Measurements from ENCODE around the gene QKI.
"Not testable (repeated sequence)": the region's sequence is repeated elsewhere in the genome, so short reads cannot be mapped to it uniquely, and the experiment has no call there.

Gene QKI

DNA sequence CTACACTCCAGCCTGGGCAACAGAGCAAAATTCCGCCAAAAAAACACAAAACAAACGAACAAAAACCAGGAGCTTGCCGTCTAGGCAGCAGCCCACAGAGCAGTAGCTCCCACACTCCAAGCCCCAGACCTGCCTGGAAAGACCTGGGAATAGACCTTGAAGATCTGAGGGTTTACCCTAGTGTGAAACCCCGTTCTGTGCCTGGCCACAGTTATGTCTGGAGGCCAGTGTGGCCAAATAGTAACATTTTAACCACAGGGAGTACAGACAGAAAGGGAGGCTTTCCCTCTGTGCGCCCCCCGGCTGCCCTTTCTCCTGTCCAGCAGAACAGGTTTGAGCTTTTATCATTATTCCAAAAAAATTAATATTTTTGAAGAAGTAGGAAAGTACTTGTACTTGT is 172.4 kb downstream of the QKI start:
- TF ChIP-seq, protein P1, sequence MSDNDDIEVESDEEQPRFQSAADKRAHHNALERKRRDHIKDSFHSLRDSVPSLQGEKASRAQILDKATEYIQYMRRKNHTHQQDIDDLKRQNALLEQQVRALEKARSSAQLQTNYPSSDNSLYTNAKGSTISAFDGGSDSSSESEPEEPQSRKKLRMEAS (IDR thresholded peaks at IDR 0.05; ENCODE audit: low read depth, low read length): no peak
- TF ChIP-seq MYC (IDR thresholded peaks at IDR 0.05; ENCODE audit: low read depth, low read length): no peak
- DNase-seq (ENCODE audit: low read depth): no peak
- no peak overlapping the region for H3K4me3 ChIP-seq (ENCODE audit: low read depth, low read length)

DNA sequence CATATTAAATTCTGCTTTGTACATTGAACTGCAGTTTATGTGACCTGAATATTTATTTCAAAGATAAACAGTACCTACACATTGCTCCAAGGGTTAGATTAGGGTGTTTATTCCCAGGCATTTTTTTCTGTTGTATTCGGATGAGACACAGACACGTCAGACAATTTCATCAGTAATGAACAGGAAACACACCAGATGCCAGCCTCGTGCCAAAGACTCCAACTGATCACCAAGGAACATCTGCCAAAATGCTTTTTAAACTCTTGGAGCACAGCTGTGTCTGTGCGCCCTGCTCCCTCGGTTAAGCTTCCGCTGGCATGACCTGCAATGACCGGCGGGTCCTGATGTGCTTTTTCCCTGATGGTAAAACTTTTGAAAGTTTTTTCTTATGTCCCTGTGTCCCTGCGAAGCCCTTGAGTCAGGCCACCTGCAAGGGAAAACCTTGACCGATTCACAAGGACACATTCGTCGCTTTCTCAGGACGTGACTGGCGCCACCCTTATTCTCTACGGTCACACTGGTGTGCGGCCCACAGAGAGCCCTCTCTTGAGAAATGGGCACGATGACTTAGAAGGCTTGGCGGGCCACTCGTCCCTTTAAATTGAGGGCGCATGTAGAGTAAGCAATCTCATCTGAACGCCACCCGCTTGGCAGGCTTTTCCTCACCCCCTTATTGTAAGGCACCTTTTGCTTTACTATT is 173.9 kb downstream of the QKI start:
- no peak overlapping the region for H3K4me3 ChIP-seq (ENCODE audit: low read depth, low read length)
- DNase-seq (ENCODE audit: low read depth): no peak
- TF ChIP-seq, protein P1 (IDR thresholded peaks at IDR 0.05; ENCODE audit: low read depth, low read length): no peak
- TF ChIP-seq, protein P2, sequence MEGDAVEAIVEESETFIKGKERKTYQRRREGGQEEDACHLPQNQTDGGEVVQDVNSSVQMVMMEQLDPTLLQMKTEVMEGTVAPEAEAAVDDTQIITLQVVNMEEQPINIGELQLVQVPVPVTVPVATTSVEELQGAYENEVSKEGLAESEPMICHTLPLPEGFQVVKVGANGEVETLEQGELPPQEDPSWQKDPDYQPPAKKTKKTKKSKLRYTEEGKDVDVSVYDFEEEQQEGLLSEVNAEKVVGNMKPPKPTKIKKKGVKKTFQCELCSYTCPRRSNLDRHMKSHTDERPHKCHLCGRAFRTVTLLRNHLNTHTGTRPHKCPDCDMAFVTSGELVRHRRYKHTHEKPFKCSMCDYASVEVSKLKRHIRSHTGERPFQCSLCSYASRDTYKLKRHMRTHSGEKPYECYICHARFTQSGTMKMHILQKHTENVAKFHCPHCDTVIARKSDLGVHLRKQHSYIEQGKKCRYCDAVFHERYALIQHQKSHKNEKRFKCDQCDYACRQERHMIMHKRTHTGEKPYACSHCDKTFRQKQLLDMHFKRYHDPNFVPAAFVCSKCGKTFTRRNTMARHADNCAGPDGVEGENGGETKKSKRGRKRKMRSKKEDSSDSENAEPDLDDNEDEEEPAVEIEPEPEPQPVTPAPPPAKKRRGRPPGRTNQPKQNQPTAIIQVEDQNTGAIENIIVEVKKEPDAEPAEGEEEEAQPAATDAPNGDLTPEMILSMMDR (IDR thresholded peaks at IDR 0.05; ENCODE audit: low read depth, low read length): no peak
- TF ChIP-seq MYC (IDR thresholded peaks at IDR 0.05; ENCODE audit: low read depth, low read length) (no peak), POLR2A (IDR thresholded peaks at IDR 0.05; ENCODE audit: extremely low read depth, insufficient read length) (no peak)

DNA sequence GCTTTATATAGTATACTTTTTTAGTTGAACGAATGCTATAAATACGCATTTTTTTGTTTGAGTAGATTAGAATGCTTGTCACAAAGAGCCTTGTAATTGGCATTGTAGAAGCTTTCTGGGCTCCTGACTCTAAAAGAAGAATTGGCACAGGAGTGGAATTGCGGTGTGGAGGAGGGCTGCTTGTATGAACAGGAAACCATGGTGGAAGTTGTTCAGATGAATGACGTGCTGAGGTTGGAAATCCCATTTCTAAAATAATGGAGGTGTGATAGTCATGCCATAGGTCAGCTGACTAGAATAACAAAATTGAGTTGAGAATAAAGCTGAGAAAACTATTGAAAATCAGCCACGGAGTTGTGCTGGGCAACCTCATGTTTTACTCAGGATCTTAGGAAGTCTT is 174.9 kb downstream of the QKI start:
- no peak for DNase-seq (ENCODE audit: low read depth)
- no peak for TF ChIP-seq MYC (IDR thresholded peaks at IDR 0.05; ENCODE audit: low read depth, low read length)
- TF ChIP-seq, protein P2 (IDR thresholded peaks at IDR 0.05; ENCODE audit: low read depth, low read length): no peak
- TF ChIP-seq POLR2A (IDR thresholded peaks at IDR 0.05; ENCODE audit: extremely low read depth, insufficient read length): no peak
- TF ChIP-seq, protein P1 (IDR thresholded peaks at IDR 0.05; ENCODE audit: low read depth, low read length): no peak
- no peak overlapping the region for H3K4me3 ChIP-seq (ENCODE audit: low read depth, low read length)

DNA sequence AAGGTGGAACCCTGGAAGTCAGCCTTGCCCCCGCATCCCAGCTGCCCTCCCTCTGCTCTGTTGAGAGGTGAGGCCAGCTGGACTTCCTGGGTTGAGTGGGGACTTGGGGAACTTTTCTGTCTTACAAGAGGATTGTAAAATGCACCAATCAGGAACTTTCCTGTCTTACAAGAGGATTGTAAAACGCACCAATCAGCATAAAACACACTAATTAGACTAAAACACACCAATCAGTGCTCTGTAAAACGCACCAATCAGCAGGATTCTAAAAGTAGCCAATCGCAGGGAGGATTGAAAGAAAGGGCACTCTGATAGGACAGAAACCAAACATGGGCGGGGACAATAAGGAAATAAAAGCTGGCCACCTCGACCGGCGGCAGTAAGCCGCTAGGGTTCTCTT is 175.6 kb downstream of the QKI start:
- DNase-seq (ENCODE audit: low read depth); H3K4me3 ChIP-seq (ENCODE audit: low read depth, low read length): not testable (repeated sequence)

DNA sequence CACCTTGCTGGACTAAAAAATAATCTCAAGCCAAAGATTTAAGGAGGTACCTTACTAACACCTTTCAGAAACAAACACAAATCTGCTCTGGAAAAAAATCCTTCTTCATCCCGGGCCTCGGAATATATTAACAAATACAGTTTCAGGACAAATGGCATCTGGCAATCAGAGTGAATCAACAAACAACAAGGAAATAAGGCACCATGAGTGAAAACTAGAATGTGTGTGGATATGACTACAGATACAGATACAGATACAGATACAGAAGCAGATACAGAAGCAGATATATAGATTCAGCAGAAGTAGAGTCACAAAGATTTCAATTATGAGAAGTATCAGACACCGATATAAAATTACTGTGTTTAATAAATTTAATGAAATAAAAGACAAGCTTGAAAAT is 178.4 kb downstream of the QKI start:
- H3K4me3 ChIP-seq (ENCODE audit: low read depth, low read length): no peak overlapping the region
- TF ChIP-seq, protein P2 (IDR thresholded peaks at IDR 0.05; ENCODE audit: low read depth, low read length): no peak
- TF ChIP-seq, protein P1 (IDR thresholded peaks at IDR 0.05; ENCODE audit: low read depth, low read length): no peak
- TF ChIP-seq MYC (IDR thresholded peaks at IDR 0.05; ENCODE audit: low read depth, low read length) (no peak), POLR2A (IDR thresholded peaks at IDR 0.05; ENCODE audit: extremely low read depth, insufficient read length) (no peak)
- DNase-seq (ENCODE audit: low read depth): no peak

DNA sequence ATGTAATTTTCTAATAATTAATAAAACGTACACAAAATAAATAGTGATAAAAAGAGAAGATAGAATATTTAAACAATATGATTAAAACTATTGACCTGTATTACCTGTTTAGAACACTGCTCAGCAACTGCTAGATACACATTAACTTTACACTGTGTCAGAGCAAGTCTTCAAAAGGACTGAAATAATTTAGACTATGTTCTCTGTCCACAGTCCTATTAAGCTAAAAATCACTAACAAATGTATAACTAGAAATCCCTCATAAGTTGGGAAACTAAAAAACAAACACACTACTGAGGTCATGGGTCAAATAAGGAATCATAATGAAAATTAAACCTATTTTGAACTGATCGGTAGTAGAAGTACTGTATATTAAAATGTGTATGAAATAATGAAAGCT is 181.7 kb downstream of the QKI start:
- TF ChIP-seq MYC (IDR thresholded peaks at IDR 0.05; ENCODE audit: low read depth, low read length) (no peak), POLR2A (IDR thresholded peaks at IDR 0.05; ENCODE audit: extremely low read depth, insufficient read length) (no peak)
- TF ChIP-seq, protein P1 (IDR thresholded peaks at IDR 0.05; ENCODE audit: low read depth, low read length): no peak
- TF ChIP-seq, protein P2 (IDR thresholded peaks at IDR 0.05; ENCODE audit: low read depth, low read length): no peak
- DNase-seq (ENCODE audit: low read depth): no peak

DNA sequence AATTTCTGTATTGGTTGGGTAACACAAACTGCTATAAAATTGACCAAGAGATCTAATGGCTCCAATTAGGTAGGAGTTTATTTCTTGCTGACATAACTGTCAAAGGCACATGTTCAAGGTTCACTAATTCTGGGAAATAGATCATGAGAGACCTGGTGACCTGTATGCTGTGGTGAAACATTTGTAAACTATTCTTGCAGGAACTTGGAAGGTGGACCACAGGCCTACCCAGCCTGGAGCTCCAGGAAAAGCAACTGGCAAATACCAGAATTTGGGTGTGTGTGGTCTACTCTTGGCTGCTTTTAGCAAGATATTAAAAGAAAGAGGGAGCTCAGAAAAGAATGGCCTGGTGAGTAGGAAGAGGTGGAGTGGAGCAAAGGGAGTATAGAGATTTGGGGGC is 184.6 kb downstream of the QKI start:
- H3K4me3 ChIP-seq (ENCODE audit: low read depth, low read length): no peak overlapping the region
- no peak for DNase-seq (ENCODE audit: low read depth)
- TF ChIP-seq MYC (IDR thresholded peaks at IDR 0.05; ENCODE audit: low read depth, low read length): no peak
- TF ChIP-seq, protein P2 (IDR thresholded peaks at IDR 0.05; ENCODE audit: low read depth, low read length): no peak

More for the DNA sequence above, 181.7 kb downstream of the QKI start:
- H3K4me3 ChIP-seq (ENCODE audit: low read depth, low read length): no peak overlapping the region
